Panc1 (cell line): ENCODE results near the gene KCND1.

Experiments used
- POLR2AphosphoS5 ChIP-seq: IDR thresholded peaks from 2 replicates; pipeline ENCODE4 v1.6.1; 2012; ENCODE audit warnings: mild to moderate bottlenecking, low read depth, low read length, moderate library complexity
- TF ChIP-seq, protein P1 (sequence below): fragments of 450-650 bp; IDR thresholded peaks from 2 replicates; pipeline ENCODE4 v1.5.1; 2017; ENCODE audit warnings: mild to moderate bottlenecking
- TF ChIP-seq, protein P2 (sequence below), 2 experiments: IDR thresholded peaks; 2 replicates each; pipeline ENCODE4 v1.6.1; 2011 to 2012; ENCODE audit warnings: low read depth in 2 of 2, control low read depth in 1 of 2, low read length in 1 of 2, mild to moderate bottlenecking in 1 of 2, moderate library complexity in 1 of 2; ENCODE audit not compliant: insufficient read depth in 1 of 2

DNA sequence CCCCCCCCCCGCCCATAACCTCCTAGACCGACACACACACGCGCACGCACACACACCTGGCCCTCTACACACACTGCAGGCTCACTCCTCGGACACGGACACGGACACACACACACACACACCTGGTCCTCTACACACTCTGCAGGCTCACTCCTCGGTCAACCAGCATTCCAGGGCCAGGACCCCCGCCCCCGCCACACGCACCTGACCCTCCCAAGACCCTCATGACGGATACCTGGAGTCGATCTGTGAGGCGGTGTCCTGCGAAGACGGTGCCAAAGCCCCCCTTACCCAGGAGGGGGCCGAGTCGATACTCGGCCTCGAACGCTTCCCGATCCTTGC lies 53.4 kb downstream of the KCND1 start:
- no peak for TF ChIP-seq POLR2AphosphoS5
- TF ChIP-seq, protein P1, sequence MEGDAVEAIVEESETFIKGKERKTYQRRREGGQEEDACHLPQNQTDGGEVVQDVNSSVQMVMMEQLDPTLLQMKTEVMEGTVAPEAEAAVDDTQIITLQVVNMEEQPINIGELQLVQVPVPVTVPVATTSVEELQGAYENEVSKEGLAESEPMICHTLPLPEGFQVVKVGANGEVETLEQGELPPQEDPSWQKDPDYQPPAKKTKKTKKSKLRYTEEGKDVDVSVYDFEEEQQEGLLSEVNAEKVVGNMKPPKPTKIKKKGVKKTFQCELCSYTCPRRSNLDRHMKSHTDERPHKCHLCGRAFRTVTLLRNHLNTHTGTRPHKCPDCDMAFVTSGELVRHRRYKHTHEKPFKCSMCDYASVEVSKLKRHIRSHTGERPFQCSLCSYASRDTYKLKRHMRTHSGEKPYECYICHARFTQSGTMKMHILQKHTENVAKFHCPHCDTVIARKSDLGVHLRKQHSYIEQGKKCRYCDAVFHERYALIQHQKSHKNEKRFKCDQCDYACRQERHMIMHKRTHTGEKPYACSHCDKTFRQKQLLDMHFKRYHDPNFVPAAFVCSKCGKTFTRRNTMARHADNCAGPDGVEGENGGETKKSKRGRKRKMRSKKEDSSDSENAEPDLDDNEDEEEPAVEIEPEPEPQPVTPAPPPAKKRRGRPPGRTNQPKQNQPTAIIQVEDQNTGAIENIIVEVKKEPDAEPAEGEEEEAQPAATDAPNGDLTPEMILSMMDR, result no peak
- TF ChIP-seq, protein P2, sequence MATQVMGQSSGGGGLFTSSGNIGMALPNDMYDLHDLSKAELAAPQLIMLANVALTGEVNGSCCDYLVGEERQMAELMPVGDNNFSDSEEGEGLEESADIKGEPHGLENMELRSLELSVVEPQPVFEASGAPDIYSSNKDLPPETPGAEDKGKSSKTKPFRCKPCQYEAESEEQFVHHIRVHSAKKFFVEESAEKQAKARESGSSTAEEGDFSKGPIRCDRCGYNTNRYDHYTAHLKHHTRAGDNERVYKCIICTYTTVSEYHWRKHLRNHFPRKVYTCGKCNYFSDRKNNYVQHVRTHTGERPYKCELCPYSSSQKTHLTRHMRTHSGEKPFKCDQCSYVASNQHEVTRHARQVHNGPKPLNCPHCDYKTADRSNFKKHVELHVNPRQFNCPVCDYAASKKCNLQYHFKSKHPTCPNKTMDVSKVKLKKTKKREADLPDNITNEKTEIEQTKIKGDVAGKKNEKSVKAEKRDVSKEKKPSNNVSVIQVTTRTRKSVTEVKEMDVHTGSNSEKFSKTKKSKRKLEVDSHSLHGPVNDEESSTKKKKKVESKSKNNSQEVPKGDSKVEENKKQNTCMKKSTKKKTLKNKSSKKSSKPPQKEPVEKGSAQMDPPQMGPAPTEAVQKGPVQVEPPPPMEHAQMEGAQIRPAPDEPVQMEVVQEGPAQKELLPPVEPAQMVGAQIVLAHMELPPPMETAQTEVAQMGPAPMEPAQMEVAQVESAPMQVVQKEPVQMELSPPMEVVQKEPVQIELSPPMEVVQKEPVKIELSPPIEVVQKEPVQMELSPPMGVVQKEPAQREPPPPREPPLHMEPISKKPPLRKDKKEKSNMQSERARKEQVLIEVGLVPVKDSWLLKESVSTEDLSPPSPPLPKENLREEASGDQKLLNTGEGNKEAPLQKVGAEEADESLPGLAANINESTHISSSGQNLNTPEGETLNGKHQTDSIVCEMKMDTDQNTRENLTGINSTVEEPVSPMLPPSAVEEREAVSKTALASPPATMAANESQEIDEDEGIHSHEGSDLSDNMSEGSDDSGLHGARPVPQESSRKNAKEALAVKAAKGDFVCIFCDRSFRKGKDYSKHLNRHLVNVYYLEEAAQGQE (IDR thresholded peaks at IDR 0.05; ENCODE audit: insufficient read depth in 1 of 2, low read depth in 2 of 2, low read length in 1 of 2), result no peak
